NB4 (cell line): ENCODE measurements around the gene DCDC2B.
"Not testable (repeated sequence)": the region's sequence is repeated elsewhere in the genome, so short reads cannot be mapped to it uniquely, and the experiment has no call there.

ENCODE experiments used
- CTCF ChIP-seq: IDR thresholded peaks from one replicate; pipeline ENCODE4 v1.5.1; 2012; ENCODE audit warnings: low read depth, low read length
- MAX ChIP-seq: IDR thresholded peaks from 2 replicates; pipeline ENCODE4 v1.6.1; 2011; ENCODE audit warnings: low read depth, low read length
- MYC ChIP-seq: IDR thresholded peaks from 2 replicates; pipeline ENCODE4 v1.6.1; 2011; ENCODE audit warnings: low read depth, low read length
- POLR2A ChIP-seq: IDR thresholded peaks from 2 replicates; pipeline ENCODE4 v1.6.1; 2011; ENCODE audit warnings: mild to moderate bottlenecking; ENCODE audit not compliant: insufficient read length; ENCODE audit errors: extremely low read depth

GRCh38 chr1:32165633-32166032, 43.3 kb upstream of the DCDC2B start:
- not testable (repeated sequence) for TF ChIP-seq CTCF, POLR2A, MAX, MYC
